Fibroblast of the conjunctiva (primary cell): ENCODE measurements around the gene C16orf46.
"Not testable (repeated sequence)": the region's sequence is repeated elsewhere in the genome, so short reads cannot be mapped to it uniquely, and the experiment has no call there.

Source experiments
- DNase-seq: peaks from one replicate; pipeline ENCODE4 v3.0.0-alpha.2; 2010; ENCODE audit warnings: low read depth

The C16orf46 gene, protein sequence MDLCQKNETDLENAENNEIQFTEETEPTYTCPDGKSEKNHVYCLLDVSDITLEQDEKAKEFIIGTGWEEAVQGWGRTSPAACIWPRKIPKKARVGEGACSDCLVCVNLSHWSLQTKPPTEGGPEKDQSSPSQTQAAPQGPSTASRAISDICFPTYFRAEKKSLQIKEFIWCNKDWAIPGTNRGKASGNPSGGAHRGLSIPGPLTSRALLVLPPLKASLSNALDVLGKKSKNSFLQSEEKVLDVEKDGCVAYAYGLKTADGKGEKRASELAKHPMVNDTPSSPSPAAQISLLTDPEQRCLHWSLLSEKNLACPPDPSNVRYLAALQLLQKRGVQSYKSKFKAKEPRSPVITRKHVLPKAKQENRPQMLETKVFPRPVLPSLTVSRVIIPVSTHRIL

DNA sequence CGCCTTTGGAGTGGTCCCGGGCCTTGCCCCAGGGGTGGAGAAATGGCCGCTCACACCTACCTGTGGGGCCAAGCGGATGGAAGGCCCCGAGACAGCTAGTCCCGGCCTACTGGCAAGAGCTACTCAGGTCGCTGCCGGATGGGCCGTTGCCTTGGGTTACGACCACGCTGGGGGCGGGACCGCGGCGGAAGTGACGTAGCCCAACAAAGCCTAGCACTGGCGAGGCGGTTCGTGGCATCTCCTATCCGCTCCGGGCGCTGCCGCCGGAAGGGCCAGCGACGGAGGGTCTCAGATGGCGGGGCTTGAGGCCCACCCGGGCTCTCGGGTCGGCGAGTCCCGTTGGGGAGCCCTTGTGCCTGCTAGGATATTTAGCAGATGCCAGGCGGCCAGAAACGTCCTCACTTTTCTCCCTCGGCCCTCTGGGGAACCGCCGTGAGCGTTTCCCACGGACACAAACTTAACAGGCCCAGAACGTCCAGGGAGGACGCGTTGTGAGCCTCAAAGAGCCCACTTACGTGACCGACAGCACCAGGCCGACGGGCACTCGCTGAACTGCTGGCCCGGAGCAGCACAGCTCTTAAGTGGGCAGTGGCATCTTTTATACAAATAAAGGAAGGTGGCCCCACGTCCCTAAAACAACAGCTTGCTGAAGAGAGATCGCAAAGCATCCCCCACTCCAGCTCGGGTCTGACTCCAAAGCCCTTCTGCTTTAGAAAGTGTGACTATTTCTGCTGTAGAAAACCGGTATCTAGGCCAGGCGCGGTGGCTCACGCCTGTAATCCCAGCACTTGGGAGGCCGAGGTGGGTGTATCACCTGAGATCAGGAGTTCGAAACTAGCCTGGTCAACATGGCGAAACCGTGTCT lies at the start of gene C16orf46:
Gene C16orf46 (minus strand): TSS at position 163 of the 865 bp plus-strand sequence. CDS start 13,283 bp downstream, outside the sequence.
- peak; percentile 92 for DNase-seq

DNA sequence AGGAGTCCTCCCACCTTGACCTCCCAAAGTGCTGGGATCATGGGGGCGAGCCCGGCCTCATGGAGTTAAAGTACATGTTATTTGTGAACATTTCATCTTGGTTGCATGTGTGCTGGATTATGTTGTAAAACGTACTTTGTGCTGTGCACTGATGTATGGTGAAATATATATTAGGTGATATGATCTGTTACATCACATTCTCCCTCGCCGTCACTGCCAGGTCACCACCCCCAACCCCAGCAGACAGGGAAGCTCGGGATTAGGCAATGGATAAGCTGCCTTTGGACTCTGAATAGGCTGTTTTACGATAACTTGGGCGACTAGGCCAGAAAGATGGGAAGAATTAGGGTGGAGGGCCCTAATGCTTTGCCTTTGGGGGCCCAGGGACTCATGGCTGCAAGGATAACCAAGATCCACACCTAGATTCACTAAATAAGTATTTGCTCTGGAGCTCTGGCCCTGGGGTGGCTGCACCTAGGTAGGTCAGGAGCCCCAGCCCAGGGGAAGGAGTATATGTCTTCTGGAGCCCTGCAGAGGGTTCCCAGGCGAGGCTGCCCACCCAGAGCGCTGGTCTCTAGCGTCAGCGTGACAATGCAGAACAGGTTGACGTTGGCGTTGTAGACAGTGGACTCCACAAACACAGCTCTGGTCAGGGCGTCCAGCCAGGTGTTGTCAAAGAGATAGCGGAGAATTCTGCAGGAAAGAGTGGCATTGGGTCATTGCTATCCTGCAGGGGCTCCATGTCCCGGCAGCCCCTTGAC lies 46.2 kb upstream of the C16orf46 start:
- no peak for DNase-seq

DNA sequence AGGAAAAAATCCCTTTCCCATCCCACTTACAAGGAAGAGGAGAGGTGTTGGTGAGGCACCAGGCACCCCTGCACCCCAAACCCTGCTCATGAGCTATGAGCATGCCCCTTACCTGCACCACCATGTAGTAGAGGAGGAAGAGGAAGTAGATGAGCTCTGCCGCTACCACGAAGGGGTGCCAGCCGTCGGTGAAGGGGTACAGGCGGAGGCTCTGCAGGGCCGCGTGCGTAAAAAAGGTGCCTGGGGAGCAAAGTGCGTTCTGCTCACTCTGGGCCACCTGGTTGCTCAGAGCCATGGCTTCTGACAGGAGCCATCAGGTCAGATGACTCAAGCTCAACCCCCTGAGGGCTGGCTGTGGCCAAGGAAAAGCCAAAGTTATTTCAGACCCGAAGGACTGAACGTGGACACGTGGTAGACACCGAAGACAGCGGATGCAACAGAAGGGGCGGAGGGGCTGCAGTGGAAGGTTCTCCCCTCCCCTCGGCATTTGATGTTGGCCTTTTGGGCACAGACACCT lies 44.5 kb upstream of the C16orf46 start:
- DNase-seq, result no peak

DNA sequence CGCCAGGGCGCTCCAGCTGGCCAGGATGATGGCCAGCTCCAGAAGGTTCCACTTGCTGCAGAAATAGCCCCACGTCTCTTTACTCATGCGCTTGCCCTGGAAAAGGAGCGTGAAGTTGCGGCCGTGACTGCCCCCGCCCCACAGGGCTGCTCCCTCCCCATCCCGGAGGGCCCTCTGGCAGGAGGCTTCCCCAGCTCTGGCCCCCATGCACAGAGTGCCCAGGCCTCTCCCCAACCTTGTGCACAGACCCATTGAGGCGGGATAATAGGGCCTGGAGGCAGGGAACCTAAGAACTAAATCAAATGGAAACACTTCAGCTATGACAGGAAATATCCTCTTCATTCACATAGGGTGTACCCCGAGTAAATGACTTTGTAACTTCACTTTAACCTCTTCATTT lies 40.4 kb upstream of the C16orf46 start:
- DNase-seq, result no peak

DNA sequence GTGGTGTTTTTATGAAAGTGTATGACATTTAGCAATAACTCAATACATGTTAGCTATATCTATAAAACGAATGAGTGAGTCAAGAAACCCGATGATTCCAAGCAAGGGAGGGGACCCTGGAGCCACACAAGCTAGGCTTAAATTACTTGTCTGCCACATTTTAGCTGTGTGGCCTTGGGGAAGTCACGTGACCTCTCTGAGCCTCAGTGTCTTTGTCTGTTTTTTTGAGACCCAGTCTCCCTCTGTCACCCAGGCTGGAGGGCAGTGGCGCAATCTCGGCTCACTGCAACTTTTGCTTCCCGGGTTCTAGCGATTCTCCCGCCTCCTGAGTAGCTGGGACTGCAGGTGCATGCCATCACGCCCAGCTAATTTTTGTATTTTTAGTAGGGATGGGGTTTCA lies 39.2 kb upstream of the C16orf46 start:
- DNase-seq, result no peak

DNA sequence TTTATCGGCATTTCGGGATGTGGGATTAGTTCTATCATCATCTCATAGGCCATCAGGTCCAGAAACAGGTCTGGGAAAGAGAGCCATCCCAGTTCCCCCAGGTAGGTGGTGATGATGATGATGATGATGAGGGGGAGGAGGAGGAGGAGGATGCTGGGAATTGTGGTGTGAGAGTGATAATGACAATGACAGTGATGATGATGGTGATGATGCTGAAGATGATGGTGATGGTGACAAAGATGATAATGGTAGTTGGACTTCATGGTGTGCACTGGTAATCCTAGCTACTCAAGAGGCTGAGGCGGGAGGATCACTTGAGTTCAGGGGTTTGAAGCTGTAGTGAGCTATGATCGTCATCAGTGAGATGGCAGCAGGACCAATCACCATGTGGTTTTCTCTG lies 35.4 kb upstream of the C16orf46 start:
- no peak for DNase-seq

DNA sequence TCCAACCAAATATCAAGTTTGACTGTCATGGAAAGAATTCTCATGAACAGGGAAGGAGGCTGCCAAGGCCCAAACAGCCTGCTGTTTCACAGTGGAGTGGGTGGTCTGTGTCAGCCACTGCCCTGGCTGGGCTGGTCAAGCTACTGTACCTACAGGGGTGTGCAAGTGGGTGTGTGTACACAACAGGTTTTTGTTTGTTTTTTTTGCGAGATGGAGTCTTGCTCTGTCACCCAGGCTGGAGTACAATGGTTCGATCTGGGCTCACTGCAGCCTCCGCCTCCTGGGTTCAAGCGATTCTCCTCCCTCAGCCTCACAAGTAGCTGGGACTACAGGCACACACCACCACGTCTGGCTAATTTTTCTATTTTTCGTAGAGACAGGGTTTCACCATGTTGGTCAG lies 32.2 kb upstream of the C16orf46 start:
- not testable (repeated sequence) for DNase-seq

DNA sequence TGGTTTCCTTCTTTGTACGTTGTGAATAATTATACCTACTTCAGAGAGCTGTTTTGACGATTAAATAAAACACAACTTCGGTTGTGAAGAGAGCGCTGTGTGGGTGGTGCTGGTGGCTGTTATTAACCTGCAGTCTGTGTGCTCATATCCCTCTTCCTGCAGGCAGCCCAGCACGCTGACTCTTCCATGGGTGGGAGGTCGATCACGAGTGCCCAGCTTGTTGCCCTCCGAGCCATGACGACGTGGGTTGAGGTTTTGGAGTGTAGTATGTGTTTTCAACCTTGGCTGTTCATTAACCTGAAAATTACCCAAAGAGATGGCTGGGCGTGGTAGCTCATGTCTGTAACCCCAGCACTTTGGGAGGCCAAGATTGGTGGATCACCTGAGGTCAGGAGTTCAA lies 30.5 kb upstream of the C16orf46 start:
- no peak for DNase-seq

DNA sequence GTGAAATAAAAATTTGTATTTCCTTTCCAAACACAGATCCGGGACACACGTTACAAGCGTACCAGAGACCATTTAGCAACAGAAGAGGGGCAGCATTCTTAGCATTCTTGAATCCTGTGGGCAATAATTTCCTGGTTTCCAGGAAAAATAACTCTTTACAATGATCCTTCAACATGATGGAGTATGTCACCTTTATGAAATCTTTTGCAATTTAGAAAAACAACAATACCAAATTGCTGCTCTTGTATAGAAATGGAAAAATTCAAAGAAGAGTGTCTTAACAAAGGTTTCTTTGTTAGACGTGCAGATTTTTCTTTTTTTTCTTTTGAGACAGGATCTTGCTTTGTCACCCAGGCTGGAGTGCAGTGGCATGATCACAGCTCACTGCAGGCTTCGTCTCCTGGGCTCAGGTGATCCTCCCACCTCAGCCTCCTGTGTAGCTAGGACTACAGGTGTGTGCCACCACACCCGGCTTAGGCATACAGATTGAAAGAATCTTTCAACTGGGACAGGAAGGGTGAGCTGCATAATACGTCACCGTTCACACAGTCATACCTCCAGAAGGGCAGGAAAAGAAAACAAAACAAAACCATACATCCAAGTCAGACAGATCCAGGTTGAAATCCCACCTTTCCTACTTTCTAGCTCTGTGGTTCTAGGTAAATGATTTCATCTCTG lies 29.9 kb upstream of the C16orf46 start:
- no peak for DNase-seq

DNA sequence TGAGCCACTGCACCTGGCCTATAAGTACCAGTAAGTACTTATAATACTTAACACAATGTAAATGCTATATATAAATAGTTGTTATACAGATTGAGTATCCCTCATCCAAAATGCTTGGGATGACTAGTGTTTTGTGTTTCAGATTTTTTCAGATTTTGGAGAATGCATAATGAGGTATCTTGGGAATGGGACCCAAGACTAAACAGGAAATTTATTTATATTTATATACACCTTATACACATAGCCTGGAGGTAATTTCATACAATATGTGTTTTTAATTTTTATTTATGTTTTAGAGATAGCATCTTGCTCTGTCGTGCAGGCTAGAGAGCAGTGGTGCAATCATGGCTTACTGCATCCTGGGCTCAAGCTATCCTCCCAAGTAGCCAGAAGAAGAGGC lies 28.9 kb upstream of the C16orf46 start:
- DNase-seq, result no peak

DNA sequence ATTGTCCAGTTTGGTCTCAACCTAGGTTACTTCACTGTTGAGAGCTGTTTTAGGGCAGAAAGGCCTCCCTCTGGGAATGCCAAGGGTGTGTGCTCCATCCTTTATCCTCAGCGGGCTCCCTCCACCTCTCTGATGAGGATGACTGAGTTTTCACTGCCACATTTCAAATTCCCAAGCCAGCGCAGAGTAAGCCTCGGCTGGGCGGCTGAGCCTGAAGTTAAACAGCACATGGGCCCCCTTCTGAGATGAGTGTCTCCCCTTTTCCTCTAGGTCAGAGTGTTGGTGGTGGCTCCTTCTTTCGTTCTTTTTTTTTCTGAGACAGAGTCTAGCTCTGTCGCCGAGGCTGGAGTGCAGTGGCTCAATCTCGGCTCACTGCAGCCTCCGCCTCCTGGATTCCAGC lies 24.7 kb upstream of the C16orf46 start:
- no peak for DNase-seq

DNA sequence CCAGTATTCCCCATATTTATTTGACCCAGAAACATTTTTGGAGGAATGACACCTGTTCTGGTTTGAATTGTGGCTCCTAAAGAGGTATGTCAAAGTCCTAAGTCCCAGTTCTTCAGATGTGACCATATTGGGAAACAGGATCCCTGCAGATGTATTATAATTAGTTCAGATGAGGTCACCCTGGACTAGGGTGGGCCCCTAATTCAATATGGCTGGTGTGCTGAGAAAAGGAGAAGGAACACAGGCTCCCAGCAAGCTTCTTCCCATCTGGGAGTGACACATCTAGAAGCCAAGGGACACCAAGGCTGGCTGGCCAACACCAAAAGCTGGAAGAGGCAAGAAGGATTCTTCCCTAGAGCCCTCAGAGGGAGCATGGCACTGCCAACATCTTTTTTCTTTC lies 22.9 kb upstream of the C16orf46 start:
- no peak for DNase-seq

DNA sequence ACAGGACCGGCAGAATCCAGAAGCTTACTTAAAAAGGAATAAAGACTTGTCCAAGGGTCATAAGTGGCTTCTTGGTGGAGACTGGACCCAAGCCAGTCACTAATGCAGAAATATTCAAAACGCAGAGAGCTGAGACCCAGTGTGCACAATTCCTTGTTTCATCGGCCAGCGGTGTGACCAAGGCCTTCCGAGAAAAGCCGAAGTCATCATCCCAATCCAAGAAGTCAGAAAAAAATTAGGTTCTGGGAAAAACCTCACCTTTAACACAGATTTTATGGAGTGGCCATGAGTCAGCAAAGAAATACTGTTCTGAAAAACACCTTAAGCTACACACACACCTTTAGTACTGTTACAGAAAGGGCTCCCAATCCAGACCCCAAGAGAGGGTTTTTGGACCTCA lies 20.2 kb upstream of the C16orf46 start:
- DNase-seq, result no peak

DNA sequence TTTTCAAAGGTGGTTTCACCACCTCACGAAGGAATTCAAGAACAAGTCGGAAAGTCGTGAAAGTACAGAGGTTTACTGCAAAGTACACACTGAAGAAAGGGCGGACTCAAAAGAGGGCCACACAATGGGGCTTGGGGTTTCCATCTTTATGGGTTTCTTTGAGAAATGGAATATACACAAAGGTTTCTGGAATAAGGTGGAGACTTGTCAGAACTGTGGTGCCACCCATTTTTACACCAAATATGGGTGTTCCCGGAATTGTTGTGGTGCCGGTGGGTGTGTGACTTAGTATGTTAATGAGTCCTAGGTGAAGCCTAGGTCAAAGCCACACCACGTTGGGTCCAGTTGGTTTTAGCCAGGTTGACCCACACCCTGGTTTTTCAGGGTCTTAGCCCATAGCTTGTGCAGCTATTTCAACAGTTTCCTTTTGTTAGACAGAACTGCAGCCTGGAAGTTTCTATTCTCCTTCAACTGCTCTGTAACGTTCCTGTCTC lies 19.7 kb upstream of the C16orf46 start:
- DNase-seq, result no peak

DNA sequence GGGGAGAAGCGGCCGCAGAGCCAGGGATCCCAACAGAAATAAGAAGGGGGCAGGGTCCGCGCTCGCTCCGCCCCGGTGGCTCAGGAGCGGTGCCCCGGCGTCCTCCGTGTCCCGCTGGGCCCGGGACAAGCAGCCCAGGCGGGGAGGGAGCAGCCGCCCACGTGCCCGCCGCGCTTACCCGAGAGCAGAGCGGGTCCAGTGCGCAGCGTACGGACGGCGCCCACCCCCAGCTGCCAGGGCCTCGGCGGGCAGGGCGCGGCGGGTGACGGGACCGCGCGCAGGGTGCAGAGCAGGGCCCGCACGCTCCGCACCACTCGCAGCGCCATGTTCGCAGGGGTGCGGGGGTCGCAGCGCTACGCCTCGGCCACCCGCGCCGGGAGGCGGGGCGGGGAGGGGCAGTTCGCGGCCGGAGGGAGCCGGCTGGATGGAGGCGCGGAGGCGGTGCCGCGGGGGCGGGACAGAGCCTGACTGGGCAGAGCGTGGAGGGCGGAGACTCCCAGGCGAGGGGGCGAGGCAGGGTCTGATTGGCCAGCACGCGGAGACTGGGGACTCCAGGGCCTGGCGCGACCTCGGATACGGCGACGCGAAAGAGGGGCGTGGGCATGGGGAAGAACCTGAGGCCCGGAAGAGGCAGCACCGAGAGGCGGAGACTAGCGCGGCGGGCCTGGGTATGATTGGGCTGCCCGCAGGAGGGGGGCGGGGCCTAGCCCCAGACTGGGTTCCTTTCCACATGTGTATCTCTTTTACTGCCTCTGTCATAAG lies 19.1 kb upstream of the C16orf46 start, which contains the start of gene GCSH:
Gene GCSH (minus strand): TSS at position 443 of the 762 bp plus-strand sequence. CDS start 117 bp downstream, at position 326.
- peak; percentile 97 for DNase-seq

DNA sequence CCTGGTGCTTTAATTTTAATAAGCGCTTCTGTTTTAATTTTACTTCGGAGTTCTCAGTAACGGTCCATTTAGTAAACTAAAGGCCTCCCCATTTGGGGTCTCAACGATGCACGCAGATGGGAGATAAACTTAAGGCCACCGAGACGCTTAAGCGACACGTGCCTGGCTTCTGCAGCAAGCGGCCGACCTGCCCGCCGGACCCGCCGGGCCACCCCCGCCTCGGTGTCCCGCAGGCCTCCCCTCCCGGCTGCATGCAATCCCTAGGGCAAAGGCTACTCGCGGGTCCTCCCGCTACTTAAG lies 18.6 kb upstream of the C16orf46 start:
- DNase-seq, result no peak

DNA sequence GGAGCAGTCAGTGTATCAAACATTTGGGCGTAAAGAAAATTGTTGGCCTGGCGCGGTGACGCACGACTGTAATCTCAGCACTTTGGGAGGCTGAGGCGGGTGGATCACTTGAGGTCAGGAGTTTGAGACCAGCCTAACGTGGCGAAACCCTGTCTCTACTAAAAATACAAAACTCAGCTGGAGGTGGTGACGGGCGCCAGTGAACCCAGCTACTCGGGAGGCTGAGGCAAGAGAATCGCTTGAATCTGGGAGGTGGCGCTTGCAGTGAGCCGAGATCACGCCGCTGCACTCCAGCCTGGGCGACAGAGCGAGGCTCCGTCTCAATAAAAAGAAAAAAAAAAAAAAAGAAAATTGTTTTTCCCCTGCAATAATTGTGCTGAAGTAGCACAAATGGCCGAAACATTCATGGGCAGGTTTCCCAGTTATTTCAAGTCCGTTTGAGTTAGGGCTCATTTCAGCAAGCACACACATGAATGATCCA lies 17.8 kb upstream of the C16orf46 start:
- no peak for DNase-seq

DNA sequence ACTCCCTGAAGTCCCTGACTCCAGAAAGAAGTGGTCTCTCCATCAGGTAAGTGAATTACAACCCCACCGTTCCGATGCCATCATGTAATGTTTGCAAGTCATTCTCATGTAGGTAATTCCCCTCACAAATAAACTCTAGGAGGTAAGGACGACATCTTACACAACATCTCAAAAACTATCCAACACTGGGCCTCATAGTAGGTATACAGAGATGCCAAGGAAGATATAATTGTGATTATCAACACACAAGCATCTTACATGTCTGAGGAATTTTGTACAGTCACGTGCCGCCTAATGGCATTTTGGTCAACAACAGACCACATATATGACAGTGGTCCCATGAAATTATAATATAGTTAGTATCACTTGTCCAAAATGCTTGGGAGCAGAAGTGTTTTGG lies 11.8 kb upstream of the C16orf46 start:
- DNase-seq, result no peak

DNA sequence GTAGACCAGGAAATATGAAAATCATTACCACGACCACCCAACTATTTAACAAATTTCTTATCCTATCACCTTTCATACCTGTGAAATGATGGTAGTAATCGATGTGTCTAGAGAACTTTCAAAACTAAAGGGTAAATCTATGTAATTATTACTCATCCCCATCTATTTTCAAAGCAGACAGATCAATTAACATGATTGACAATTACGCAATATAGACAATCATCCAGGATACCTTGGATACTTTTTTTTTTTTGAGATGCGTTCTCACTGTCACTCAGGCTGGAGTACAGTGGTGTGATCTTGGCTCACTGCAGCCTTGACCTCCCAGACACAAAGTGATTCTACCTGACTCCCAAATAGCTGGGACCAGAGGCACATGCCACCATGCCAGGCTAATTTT lies 4.0 kb upstream of the C16orf46 start:
- DNase-seq, result no peak

DNA sequence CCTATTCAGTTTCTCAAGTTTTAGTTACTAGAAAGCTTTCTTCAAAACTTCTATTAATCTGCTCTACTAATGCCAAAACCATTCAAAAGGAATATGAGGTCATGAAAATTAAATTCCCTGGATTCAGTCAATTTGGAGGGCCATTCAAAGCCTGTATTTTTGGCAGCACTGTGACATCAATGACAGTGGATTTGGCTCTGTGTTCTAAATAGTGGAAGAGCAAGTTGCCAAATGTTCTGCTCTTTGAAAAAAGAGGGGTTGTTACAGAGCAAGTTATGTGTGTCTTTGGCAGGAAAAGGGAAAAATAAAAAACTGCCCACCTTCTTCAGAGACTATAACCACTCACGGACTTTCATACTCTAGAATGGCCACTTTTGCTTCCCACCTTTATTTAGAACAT lies 3.2 kb upstream of the C16orf46 start:
- DNase-seq, result no peak
